Lower leg skin (tissue), 4 donors: ENCODE measurements around the gene PARN. TPM values are rescaled to one million over a fixed set of nuclear protein-coding genes. Genes with fewer than 3 reads are reported as not detected.

Experiments used
- DNase-seq, 2 donors: peaks; one replicate each; pipeline ENCODE4 v3.0.0-alpha.2; 2019; ENCODE audit warnings: low spot score in 2 of 2
- H3K4me3 ChIP-seq: fragments of 200-600 bp; sonication (generic); 2 replicates; pipeline ENCODE4 v1.5.1; 2017; ENCODE audit warnings: mild to moderate bottlenecking, low read depth; ENCODE audit not compliant: poor library complexity, severe bottlenecking
- POLR2A ChIP-seq, 2 donors: fragments of 450-650 bp; IDR thresholded peaks; one replicate each; pipeline ENCODE4 v1.6.1; 2016 to 2017; ENCODE audit warnings: antibody characterized with exemption in 2 of 2, mild to moderate bottlenecking in 1 of 2, moderate library complexity in 1 of 2
- WGBS, 2 donors: methylation state at CpG; one replicate each; pipeline ENCODE4 v1.1.5; 2018; 5-methylcytosine and 5-hydroxymethylcytosine counted together
- intact Hi-C: fragments of 100-400 bp; cut with DNase I; formaldehyde crosslinking; loops from one replicate; pipeline ENCODE4 v1.15.0; 2023; ENCODE audit warnings: low total_unique reads
- total RNA-seq, 4 donors: library from RNA; depleted of rRNA; stranded (reverse); fragments of >200 nt; gene quantifications; one replicate each; pipeline ENCODE4 v1.1.0, GENCODE V29; 2016
- TF ChIP-seq, protein P1 (sequence below), 3 donors: fragments of 450-650 bp; IDR thresholded peaks; one replicate each; pipeline ENCODE4 v1.5.1; 2016; ENCODE audit warnings: antibody characterized with exemption in 3 of 3, mild to moderate bottlenecking in 3 of 3, moderate library complexity in 2 of 3

PARN gene
- total RNA-seq, 4 donors from 2014 or later = 23.4 to 28.7 (median 25.4) TPM

DNA sequence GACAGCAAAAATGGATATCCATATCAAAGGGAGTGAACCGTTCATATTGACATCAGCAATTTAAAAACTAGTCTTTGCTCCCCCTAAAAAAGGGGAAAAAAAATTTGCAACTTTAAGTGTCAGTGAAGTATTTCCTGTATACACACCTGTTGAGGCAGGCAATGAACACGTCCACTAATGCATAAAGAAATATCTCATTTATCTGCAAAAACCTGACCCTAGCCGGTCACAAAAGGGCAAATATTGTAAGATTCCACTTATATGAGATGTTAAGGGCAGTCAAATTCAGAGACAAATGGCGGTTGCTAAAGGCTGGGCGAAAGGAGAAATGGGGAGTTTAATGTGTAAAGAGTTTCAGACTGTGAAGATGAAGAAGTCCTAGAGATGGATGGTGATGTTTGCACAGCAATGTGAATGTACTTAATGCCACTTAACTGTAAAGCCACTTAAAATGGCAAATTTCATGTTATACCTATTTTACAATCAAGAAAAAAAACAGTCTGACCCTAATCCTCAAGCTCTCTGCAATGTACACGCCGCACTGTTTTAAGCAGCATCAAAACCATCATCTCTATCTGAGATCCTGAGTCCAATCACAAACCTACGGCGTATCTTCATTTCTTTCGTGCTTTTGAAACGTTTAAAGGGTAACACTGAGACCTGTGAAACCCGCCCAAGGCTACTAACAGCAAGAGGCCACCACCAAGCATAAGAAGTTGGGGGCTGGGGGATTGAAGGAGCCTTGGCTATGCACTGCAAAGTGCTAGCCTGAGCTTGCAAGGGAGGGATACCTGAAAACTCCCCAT is 1.1 kb downstream of the PARN start:
- WGBS, 2 donors = 54 to 59% methylated on average over 12 of the region's 12 CpGs
- intact Hi-C loops = no loop called here
- TF ChIP-seq, protein P1, sequence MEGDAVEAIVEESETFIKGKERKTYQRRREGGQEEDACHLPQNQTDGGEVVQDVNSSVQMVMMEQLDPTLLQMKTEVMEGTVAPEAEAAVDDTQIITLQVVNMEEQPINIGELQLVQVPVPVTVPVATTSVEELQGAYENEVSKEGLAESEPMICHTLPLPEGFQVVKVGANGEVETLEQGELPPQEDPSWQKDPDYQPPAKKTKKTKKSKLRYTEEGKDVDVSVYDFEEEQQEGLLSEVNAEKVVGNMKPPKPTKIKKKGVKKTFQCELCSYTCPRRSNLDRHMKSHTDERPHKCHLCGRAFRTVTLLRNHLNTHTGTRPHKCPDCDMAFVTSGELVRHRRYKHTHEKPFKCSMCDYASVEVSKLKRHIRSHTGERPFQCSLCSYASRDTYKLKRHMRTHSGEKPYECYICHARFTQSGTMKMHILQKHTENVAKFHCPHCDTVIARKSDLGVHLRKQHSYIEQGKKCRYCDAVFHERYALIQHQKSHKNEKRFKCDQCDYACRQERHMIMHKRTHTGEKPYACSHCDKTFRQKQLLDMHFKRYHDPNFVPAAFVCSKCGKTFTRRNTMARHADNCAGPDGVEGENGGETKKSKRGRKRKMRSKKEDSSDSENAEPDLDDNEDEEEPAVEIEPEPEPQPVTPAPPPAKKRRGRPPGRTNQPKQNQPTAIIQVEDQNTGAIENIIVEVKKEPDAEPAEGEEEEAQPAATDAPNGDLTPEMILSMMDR (IDR thresholded peaks at IDR 0.05) = no peak
- TF ChIP-seq POLR2A (IDR thresholded peaks at IDR 0.05) = no peak
- H3K4me3 ChIP-seq = peak overlapping the region; percentile 76
- DNase-seq = no peak

DNA sequence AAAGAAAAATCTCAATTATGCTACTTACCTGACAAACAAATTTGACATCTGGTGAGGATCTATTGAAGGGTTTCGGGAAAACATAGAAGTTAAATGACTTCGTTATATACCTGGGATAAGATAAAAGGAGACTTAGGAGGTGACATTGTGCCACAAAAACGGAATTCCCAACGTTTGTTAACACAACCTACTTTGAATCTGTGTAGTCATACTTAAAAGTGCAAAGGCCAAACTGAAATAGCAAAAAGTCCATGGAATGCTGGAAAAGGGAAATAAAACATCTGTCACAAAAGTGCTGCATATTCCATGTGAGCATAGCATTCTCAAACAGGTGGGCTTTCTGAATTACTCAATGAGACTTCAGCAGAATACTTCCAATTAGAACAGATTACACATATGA is 3.0 kb downstream of the PARN start:
- 93 to 94% methylated on average over 4 of the region's 4 CpGs for WGBS, 2 donors
- intact Hi-C loops = no loop called here
- no peak for TF ChIP-seq POLR2A (IDR thresholded peaks at IDR 0.05)
- TF ChIP-seq, protein P1 (IDR thresholded peaks at IDR 0.05) = no peak
- H3K4me3 ChIP-seq = no peak overlapping the region
- no peak for DNase-seq

DNA sequence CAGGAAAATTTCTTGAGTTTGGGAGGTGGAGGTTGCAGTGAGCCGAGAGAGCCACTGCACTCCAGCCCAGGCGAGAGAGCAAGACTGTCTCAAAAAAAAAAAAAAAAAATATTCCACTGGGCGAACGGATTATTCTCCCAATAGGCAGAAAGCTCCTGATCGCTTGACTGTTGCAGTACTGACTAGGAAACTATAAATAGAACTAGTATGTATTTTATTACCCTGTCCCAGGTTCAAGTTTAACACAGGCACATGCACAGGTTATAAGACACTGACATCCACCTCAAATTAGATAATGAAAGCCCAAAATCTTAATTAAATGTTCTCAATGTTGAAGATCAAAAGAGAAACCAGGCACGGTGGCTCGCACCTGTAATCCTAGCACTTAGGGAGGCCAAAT is 11.5 kb downstream of the PARN start:
- WGBS, 2 donors = 91 to 95% methylated on average over 7 of the region's 7 CpGs
- TF ChIP-seq, protein P1 (IDR thresholded peaks at IDR 0.05) = no peak
- TF ChIP-seq POLR2A (IDR thresholded peaks at IDR 0.05) = no peak
- no peak overlapping the region for H3K4me3 ChIP-seq
- intact Hi-C loops = no loop called here
- DNase-seq = no peak

DNA sequence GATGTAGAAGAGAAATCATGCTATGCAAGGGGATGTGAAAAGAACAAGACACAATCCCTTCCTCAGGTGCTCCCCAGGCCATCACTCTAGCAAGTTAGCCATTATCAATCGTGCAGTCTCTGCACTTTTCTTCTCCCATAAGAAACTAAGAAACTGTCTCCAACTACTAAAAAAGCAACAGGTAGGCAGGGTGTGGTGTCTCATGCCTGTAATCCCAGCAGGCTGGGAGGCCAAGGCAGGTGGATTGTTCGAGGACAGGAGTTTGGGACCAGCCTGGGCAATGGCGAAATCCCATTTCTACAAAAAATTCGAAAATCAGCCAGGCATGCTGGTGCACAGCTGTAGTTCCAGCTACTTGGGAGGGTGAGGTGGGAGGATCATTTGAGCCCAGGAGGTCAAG is 13.8 kb downstream of the PARN start:
- intact Hi-C loops = no loop called here
- peak in 1 of 2 donors; percentile 26 for DNase-seq
- H3K4me3 ChIP-seq = no peak overlapping the region
- TF ChIP-seq POLR2A (IDR thresholded peaks at IDR 0.05) = no peak
- TF ChIP-seq, protein P1 (IDR thresholded peaks at IDR 0.05) = no peak
- WGBS, 2 donors = 81 to 95% methylated on average over 4 of the region's 4 CpGs

DNA sequence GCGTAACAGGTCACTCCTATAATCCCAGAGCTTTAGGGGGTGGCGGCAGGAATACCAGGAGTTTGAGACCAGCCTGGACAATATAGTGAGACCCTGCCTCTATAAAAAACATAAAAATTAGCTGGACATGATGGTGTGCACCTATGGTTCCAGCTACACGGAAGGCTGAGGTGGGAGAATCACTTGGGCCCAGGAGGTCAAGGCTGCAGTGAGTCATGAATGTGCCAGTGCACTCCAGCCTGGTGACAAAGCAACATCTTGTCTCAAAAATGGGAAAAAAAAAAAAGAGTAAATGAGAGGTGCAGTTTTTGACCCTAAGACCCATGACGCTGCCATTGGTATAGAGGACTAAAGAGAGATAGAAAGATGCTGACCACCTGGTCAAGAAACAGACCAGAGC is 16.1 kb downstream of the PARN start:
- H3K4me3 ChIP-seq = no peak overlapping the region
- intact Hi-C loops = no loop called here
- no peak for TF ChIP-seq POLR2A (IDR thresholded peaks at IDR 0.05)
- TF ChIP-seq, protein P1 (IDR thresholded peaks at IDR 0.05) = no peak
- 95 to 97% methylated on average over 4 of the region's 4 CpGs for WGBS, 2 donors
- DNase-seq = no peak

DNA sequence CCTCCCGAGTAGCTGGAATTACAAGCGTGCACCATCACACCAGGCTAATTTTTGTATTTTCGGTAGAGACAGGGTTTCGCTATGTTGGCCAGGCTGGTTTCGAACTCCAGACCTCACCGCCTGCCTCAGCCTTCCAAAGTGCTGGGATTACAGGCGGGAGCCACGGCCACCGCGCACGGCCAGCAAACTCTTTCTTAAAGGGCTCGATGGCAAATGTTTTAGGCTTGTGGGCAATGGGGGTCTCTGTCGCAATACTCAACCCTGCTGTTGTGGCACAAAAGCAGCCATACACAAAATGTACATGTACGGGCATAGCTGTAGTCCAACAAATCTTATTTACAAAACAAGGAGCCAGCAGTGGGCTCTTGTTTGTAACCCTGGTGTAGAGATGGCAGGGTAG is 18.4 kb downstream of the PARN start:
- no peak overlapping the region for H3K4me3 ChIP-seq
- intact Hi-C loops = no loop called here
- TF ChIP-seq, protein P1 (IDR thresholded peaks at IDR 0.05) = no peak
- no peak for DNase-seq
- 94 to 98% methylated on average over 14 of the region's 14 CpGs for WGBS, 2 donors
